Hematopoietic multipotent progenitor cell treated with erythropoietin and hydrocortisone succinate and interleukin-3 and kit ligand, for 8 days (in vitro differentiated cells): ENCODE results near the gene MLXIP.
A peak's percentile ranks its signal among the peaks of the same experiment; 100 is the strongest.
"Not testable (repeated sequence)": the region's sequence is repeated elsewhere in the genome, so short reads cannot be mapped to it uniquely, and the experiment has no call there.

Experiments used
- DNase-seq: peaks from one replicate; pipeline ENCODE4 v3.0.0-alpha.2; 2015

Gene MLXIP

GRCh38 chr12:122056406-122056805 lies 22.1 kb upstream of the MLXIP start:
- DNase-seq: not testable (repeated sequence)

DNA sequence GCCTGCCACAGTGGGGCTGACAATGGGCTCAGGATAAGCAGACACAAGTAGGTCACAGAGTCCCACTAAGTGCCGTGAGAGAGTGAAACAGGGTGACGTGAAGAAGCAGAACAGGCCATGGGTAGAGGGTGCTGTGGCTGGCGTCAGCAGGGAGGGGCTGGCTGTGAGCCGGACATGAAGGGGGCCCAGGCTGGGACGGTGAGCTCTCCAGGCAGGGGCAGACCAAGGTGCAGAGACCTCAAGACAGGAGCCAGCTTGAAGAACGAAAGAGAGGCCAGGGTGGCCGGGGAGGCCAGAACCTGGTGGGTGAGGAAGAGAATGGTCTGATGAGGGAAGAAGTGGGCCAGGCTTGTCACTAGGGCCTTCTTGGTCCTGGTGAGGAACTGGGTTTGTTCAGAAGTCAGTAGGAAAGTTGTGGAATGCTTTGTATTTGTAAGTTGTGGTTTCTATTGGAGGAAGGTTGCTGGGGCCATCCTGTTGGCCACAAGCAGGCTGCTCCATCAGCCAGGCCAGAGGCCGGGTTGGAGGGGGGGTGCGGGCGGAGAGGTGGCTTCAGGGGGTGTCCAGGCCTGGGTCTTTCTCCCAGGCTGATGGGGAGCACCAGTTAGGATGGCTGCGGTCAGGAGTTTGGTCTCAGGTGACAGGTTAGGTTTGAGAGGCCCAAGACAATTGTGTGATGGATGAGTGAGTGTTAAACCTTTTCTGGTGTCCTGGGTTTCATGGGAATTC lies 21.4 kb upstream of the MLXIP start:
- DNase-seq: no peak

DNA sequence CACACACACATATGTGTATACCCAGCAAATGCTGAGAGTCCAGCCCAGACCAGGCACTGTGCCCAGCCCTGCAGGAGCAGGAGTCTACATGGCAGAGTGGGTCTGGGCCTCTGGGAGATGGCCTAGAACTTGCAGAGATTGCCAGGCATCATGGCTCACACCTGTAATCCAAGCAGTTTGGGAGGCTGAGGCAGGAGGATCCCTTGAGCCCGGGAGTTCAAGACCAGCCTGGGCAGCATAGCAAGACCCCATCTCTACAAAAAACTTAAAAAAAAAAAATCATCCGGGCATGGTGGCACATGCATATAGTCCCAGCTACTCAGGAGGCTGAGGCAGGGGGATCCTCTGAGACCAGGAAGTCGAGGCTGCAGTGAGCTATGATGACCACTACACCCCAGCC lies 20.8 kb upstream of the MLXIP start:
- no peak for DNase-seq

DNA sequence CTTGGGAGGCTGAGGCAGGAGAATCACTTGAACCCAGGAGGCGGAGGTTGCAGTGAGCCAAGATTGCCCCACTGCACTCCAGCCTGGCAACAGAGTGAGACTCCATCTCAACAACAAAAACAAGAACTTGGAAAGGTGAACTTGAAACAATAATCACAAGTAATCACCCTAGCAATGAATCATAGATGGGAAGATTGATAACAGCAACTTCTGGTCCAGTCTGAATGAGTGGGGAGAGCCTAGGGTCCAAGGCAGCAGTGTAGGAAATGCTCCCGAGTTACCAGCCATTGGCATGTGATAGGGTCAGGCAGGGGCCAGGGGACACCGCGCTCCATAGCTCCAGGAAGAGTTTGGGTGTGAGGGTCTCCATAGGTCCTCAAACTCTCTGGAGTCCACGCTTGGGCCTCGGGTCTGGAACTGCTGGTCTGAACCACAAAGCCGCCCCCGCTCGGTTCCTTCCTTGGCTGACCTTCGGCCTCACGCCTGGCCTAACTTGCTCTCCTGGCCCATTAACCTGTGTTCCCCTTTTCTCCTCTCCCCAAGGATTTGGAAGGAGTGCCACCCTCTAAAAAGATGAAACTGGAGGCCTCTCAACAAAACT lies 19.9 kb upstream of the MLXIP start:
- no peak for DNase-seq

- DNase-seq: no peak
These were observed 19.2 kb upstream of the MLXIP start for GRCh38 chr12:122059203-122059960.

- DNase-seq: no peak
These were observed 18.5 kb upstream of the MLXIP start for GRCh38 chr12:122060081-122060501.

GRCh38 chr12:122061253-122061652 lies 17.3 kb upstream of the MLXIP start:
- no peak for DNase-seq

GRCh38 chr12:122062832-122063693 lies 15.5 kb upstream of the MLXIP start:
- DNase-seq: peak; percentile 35

DNA sequence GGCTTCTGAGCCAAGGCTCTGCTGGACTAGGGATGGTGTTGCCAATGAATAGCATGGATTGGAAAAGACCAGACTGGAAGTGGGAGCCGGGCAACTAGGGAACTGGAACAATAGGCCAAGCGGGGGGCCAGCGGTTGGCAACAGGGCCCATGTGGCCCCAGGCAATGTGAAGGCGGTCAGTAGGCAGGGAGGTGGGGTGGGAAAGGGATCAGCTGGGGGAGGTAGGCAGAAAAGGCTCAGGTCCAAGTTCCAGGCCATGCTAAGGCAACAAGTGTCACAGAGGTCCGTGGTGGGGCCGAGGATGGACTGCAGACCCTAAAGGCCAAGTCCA lies 14.9 kb upstream of the MLXIP start:
- no peak for DNase-seq

DNA sequence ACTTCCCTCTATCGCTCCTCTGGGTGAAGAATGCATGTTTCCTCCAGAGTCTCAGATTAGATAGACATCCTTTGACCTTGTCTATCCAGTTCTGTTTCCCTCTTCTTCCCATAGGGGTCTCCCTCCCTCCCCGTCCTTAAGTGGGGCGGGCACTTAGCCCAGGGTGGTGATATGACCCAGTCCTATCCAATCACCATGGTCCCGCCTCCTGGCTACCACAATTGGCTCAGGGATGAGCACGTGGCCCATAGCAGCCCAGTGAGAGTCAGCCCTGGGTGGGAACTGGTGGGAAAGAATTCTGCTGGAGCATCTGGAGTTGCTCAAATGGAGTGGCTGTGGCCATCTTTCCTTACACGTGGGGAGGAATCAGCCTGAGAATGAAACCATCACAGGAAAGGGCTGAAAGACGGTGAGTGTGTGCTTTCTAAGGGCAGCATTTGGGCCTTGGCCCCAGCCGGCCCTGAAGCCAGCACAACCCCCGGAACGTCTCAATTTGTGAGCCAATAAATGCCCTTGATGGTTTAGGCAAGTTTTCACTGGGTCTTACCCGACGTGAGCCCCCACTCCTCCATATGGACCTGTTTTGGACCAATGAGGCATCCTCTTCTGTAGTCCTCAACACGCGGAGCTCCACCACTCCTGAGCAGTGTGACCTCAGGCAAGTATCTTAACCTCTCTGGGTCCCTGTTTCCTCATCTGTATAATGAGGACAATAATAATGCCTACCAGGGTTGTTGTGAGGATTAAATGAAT lies 14.4 kb upstream of the MLXIP start:
- peak; percentile 95 for DNase-seq

DNA sequence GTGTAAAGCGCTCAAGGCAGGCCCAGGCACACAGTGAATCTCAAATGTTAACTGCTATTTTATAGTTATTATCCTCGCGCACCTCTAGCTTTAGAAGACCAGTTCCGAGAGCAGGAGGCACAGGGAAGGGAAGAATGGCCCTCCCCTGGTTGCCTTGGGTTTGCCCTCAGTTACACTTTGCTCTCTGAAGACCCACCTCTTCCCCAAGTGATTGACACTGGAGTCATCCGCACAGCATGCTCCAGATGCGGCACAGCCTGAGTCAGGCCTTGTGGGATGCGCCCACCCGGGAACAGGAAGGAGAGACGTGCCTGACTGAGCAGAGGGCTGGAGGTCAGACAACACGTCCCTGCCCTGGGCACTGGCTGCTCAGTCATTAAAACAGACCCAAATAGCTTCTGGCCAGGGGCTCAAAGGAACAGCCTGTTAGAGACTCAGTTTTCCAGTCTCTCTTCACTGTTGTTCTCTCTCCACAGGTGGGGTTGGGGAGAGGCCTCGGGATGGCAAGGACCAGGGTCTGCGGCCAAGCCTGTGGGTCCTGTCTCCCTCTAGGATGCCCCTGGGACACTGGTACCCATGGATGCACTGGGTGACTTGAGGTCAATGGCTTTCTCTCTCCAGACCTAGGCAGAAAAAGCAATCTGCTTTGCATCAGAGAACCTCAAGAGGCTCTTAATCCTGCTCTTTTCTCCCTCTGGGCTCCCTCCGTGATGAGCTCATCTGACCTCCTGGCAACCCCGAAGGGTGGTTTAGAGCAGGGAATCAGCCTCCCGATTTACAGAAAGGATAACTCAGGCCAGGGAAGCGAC lies 13.6 kb upstream of the MLXIP start:
- peak; percentile 17 for DNase-seq

DNA sequence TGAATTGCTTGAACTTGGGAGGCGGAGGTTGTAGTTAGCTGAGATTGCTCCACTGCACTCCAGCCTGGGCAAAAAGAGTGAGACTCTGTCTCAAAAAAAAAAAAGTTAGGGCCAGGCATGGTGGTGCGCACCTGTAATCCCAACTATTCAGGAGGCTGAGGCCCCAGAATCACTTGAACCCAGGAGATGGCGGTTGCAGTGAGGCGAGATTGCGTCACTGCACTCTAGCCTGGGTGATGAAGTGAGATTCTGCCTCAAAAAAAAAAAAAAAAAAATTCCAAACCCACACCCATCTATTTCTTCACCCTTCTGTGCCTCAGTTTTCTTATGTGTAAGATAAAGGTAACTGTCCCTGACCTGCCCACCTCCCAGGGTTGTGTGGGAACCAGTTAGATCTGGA lies 11.0 kb upstream of the MLXIP start:
- no peak for DNase-seq

DNA sequence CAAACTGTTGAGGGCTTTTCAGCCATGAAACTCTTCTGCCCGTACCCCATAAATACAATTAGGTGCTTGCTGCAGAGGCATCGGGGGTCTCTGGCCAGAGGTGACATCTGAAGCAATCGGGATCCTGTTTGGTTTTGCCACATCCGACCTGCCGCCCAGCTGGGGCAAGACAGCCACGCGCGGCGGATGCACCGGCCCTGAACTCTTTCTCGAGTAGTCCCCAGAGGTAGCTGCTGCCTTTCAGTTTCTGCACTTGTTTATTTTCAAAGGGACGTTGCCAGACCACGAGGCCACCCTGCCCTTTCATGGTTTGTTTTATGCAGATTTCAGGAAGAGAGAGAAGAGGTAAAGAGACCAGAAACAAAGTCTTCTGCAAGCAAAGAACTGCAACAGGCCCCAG lies 10.6 kb upstream of the MLXIP start:
- no peak for DNase-seq

DNA sequence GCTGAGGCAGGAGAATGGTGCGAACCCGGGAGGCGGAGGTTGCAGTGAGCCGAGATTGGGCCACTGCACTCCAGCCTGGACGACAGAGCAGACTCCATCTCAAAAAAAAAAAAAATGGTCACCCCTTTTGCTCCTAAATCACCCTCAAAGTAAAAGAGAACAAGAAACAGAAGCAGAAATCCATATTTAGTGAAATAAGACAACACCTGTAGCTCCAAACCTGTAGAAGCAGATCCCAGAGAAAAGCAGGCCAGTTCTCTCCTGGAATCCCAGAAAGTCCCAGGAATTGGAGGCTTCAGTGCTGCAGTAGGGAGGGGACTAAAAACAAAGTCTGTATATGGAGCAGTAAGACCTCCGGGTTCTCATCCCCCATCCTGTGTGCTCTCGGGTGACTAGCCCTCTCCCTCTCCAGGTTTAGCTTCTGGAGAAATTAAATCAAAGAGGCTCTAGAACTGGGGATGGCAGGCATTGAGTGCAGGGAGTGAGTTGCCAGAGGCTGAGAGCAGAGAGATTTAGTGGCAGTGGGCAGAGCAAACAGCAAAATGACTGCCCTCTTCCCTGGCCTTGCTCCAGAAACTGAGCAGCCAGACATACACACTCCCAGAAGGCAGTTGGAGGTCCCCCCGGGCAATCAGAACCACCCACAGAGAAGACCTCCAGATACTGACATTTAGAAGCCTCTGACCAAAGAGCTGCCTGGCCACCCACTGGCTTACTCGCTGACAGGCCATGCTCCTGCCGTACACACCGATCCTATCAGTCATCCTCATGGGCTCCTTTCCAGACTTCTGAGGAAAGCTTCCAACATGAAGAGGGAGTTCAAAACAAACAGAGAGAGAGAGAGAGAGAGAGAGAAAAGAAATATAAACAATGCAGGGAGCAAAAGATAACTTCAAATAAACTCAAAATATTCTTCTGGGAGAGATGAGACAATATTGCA lies 6.3 kb upstream of the MLXIP start:
- peak; percentile 81 for DNase-seq

DNA sequence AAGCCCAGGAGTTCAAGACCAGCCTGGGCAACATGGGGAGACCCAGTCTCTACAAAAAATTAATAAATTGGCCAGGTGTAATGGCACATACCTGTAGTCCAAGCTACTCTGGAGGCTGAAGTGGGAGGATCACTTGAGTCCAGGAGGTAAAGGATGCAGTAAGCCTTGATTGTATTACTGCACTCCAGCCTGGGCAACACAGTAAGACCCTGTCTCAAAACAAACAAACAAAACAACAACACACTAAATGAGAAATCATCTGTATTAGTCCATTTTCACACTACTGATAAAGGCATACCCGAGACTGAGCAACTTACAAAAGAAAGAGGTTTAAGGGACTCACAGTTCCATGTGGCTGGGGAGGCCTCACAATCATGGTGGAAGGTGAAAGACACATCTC lies 4.7 kb upstream of the MLXIP start:
- DNase-seq: no peak

- DNase-seq: no peak
These were observed 1.6 kb upstream of the MLXIP start for GRCh38 chr12:122076743-122077495.

GRCh38 chr12:122079033-122079531 lies 526 bp downstream of the MLXIP start:
- DNase-seq: no peak

- peak; percentile 33 for DNase-seq
These were observed 1.1 kb downstream of the MLXIP start for GRCh38 chr12:122079532-122080081.
